ENCODE results near the gene C3orf22.

The C3orf22 gene

DNA sequence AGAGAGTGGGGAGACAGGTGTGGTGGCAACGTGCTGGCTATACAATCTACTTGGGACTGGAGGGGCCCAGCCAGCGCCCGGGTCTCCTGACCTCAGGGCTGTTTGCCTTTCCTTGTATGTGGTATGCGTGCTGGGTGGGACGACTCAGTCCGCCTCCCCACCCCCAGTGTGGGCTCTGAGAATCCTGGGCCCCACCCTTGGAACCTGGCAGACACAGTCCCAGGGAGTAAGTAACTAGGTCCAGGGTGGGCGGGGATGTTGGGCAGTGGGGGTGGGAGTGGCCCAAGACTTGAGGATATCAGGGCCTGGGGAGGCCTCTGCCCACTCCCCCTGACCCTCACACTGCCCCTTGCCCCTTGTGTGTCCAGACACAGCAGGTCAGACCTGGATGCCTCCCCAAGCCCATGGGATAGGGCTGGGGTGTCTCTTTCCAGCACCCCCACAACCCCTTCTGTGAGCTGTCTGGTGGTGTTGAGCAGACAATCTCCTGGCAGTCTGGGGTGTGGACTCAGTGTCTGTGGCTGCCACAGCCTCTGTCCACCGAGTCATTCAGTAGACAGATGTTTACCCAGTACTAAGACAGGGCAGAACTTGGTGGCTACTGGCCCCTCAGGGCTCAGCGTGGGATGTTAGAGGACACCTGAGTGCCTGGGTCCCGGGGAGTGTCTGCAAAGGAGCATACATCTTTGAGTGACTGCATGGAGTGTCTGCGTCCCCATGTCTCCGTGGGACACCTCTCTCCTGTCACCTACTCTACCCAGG lies 33.5 kb downstream of the C3orf22 start:
- Histone ChIP-seq H3K9me3 (ENCODE audit: insufficient read depth, low read depth, low read length) (no peaks in the 10 kb centered on the region), H3K4me1 (ENCODE audit: insufficient read depth, low read length) (no peaks in the 10 kb centered on the region), H3K36me3 (ENCODE audit: insufficient read depth, low read length) (no peaks in the 10 kb centered on the region), H3K27ac (ENCODE audit: low read depth, low read length) (no peak overlapping the region), H3K27me3 (ENCODE audit: insufficient read depth, low read length) (peaks cover 34% of the 10 kb centered on the region), H3K4me3 (ENCODE audit: low read length) (no peak overlapping the region), H3K9ac (ENCODE audit: low read depth, low read length) (no peak overlapping the region)
- WGBS: 86% methylated on average over 12 of the region's 12 CpGs

DNA sequence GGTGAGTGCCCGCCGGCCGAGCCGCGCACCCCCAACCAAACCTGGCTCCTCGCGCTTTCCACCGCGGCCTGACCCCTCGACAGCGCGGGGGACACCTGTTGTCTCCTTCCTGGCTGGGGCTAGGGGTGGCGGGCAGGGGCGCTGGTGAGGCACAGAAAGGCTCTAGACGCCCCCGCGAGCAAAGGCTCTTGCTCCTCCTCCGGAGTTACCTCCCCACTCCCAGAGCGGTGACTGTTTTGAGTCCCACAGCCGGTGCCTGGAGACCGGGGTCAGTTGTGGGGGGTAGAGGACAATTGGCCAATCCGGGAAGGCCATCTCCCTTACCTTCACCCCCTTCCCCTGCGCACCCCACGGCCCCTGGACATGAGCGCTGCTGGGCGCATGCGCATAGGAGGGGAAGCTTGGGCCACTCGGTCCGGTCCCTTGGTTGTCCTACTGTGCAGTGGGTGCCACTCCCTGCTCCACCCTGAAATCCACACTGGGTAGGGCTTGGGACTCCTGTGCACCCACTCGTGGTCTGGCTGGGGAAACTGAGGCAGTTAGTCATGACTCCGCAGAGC lies 34.2 kb downstream of the C3orf22 start:
- 16% methylated on average over 26 of the region's 31 CpGs for WGBS
- Histone ChIP-seq H3K4me3 (ENCODE audit: low read length) (peak overlapping the region; percentile 61), H3K9ac (ENCODE audit: low read depth, low read length) (0 out of 2 replicates have a peak overlapping the region, but pooled peaks have one; percentile 40), H3K27me3 (ENCODE audit: insufficient read depth, low read length) (peaks cover 34% of the 10 kb centered on the region), H3K36me3 (ENCODE audit: insufficient read depth, low read length) (no peaks in the 10 kb centered on the region), H3K9me3 (ENCODE audit: insufficient read depth, low read depth, low read length) (no peaks in the 10 kb centered on the region), H3K4me1 (ENCODE audit: insufficient read depth, low read length) (no peaks in the 10 kb centered on the region), H3K27ac (ENCODE audit: low read depth, low read length) (no peak overlapping the region)

DNA sequence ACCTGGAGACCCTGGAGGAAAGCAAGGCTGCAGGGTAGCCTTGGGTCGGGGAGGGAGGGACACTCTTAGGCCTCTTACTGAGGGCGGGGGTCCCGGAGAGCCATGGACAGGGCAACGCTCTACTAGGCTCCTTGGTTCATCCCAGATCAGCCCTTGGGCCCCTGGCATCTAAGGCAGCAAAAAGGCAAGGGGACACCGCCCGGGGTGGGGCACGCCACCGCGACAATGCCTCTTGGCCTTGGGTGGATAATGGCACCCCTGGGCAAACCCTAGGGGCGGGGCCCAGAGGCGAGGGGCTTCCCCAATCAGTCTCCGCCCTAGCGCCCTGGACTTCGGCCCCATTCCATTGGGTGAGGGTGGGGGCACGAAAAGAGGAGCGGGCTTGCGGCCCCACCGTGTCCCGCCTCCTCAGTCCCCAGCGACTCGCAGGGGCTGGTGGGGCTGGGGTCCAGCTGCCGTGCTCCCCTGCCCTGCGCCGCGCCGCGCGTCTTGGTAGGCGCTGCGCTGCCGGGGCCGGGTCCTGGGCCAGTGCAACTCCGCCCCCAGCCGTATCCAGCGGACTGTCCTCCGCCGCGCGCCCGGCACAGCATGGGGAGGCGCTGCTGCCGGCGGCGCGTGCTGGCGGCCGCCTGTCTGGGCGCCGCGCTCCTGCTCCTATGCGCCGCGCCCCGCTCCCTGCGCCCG lies 34.8 kb downstream of the C3orf22 start, which contains the start of gene CHST13:
TSS of gene CHST13 (plus strand) at position 411 of the 684 bp plus-strand sequence. CDS start at position 589, 178 bp downstream.
- H3K4me1 ChIP-seq (ENCODE audit: insufficient read depth, low read length): no peaks in the 10 kb centered on the region
- H3K27ac ChIP-seq (ENCODE audit: low read depth, low read length): no peak within 1 kb of the TSS
- H3K9ac ChIP-seq (ENCODE audit: low read depth, low read length): peak within 1 kb of the TSS; percentile 44; the same call in 1 of the 2 replicates
- no peaks in the 10 kb centered on the region for H3K36me3 ChIP-seq (ENCODE audit: insufficient read depth, low read length)
- peaks cover 34% of the 10 kb centered on the region for H3K27me3 ChIP-seq (ENCODE audit: insufficient read depth, low read length)
- WGBS: 6% methylated on average over 56 of the region's 56 CpGs
- H3K9me3 ChIP-seq (ENCODE audit: insufficient read depth, low read depth, low read length): no peaks in the 10 kb centered on the region
- H3K4me3 ChIP-seq (ENCODE audit: low read length): peak within 1 kb of the TSS; percentile 61

DNA sequence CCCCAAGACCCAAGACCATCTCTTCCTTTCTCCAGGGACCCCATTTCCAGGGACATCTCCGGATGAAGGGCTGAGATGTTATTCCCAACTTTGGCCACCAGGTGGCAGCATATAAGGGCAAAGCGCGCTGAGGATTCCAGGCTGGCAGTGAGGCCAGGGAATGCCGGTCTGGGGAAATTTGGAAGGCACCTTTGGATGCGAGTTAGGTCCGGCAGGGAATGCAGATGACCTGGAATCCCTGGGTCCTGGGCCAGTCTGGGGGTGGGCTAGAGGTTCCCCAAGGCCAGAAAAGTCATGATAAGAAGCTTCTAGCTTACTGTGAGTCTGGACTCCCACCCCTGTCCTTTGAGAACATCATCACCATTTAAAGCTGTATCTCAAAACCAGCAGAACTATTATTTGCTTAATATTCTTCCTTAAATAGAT lies 36.4 kb downstream of the C3orf22 start:
- Histone ChIP-seq H3K9ac (ENCODE audit: low read depth, low read length) (no peak overlapping the region), H3K9me3 (ENCODE audit: insufficient read depth, low read depth, low read length) (no peaks in the 10 kb centered on the region), H3K4me3 (ENCODE audit: low read length) (no peak overlapping the region), H3K36me3 (ENCODE audit: insufficient read depth, low read length) (no peaks in the 10 kb centered on the region), H3K27me3 (ENCODE audit: insufficient read depth, low read length) (peaks cover 34% of the 10 kb centered on the region), H3K4me1 (ENCODE audit: insufficient read depth, low read length) (no peaks in the 10 kb centered on the region), H3K27ac (ENCODE audit: low read depth, low read length) (no peak overlapping the region)
- 6% methylated on average over 6 of the region's 6 CpGs for WGBS

DNA sequence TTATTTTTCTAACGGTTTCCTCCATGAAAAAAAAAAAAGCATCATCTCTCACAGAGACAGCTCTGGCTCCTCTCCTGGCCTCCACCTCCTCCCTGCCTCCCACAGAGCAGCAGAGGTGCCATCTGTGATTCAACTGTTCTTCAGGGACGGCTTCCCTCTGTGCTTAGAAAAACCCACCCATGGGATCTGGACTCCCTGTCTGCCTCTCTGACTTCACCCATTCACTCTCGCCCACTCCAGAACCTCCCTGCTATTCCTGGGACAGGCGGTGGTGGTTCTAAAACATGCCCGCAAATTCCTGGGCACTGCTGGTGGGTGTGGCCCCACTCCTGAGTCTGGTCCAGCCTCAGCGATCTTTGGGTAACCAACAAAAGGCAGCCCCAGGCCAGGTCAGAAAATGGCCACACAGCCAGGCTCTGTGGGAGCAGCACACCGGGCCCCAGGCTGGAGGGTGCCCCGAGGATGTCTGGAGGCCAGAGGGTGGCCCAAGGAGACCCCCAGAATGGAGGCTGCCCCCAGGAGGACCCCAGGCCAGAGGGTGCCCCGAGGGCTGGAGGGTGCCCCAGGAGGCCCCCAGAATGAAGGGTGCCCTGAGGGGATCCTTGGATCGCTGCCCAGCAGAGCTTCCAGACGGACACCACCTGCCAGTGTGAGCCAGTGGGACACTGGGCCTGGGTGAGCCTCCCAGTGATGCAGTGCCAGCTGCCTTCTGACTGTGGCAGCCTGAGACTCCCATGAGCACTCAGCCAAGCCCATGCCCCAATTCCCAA lies 37.4 kb downstream of the C3orf22 start:
- H3K4me1 ChIP-seq (ENCODE audit: insufficient read depth, low read length): no peaks in the 10 kb centered on the region
- H3K9me3 ChIP-seq (ENCODE audit: insufficient read depth, low read depth, low read length): no peaks in the 10 kb centered on the region
- H3K27me3 ChIP-seq (ENCODE audit: insufficient read depth, low read length): peaks cover 34% of the 10 kb centered on the region
- H3K36me3 ChIP-seq (ENCODE audit: insufficient read depth, low read length): no peaks in the 10 kb centered on the region
- H3K27ac ChIP-seq (ENCODE audit: low read depth, low read length): no peak overlapping the region
- no peak overlapping the region for H3K9ac ChIP-seq (ENCODE audit: low read depth, low read length)
- WGBS: 93% methylated on average over 11 of the region's 11 CpGs
- no peak overlapping the region for H3K4me3 ChIP-seq (ENCODE audit: low read length)

DNA sequence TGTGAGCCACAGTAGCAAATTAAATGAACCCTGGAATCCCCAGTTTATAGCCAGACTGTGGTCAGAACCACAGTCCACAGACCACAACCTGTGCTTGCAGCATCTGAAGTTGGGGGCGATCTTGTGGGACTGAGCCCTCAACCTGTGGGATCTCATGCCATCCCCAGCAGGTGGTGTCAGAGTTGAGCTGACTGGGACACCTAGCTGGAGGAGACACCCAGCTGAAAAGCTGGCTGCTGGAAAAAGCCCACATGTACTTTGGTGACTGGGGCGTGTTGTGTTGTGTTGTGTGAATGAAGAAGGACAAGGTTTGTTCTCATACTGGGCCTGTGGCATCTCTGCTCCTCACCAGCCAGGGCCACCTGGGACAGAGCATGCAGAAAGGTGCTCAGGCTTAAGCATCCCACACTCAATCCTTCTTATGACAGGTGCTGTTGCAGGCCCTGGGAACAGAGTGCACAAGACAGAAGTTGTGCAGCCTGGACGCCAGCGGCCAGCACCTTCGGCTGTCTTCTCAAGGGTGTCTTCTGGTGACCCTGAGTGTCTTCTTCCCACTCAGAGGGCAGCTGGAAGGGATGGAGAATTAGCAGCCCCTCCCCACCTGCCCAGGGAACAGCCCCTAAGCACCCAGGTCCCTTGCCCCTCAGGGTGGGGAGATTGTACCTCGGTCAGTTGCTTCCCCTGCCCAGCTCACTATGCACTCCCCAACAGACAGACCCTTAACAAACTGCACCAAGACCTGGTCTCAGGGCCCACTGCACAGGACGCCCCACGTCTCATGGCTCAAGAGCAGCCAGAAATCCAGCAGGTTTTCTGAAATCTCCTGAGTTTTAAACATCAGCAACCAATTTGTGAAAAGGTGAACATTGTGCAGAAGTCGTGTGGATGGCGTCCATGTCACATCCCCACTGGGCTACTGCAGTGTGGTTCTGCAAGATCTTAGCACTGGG lies 39.0 kb downstream of the C3orf22 start:
- H3K4me3 ChIP-seq (ENCODE audit: low read length): no peak overlapping the region
- peaks cover 24% of the 10 kb centered on the region for H3K27me3 ChIP-seq (ENCODE audit: insufficient read depth, low read length)
- WGBS: 95% methylated on average over 10 of the region's 10 CpGs
- H3K36me3 ChIP-seq (ENCODE audit: insufficient read depth, low read length): no peaks in the 10 kb centered on the region
- no peaks in the 10 kb centered on the region for H3K4me1 ChIP-seq (ENCODE audit: insufficient read depth, low read length)
- H3K9me3 ChIP-seq (ENCODE audit: insufficient read depth, low read depth, low read length): no peaks in the 10 kb centered on the region
- no peak overlapping the region for H3K9ac ChIP-seq (ENCODE audit: low read depth, low read length)
- no peak overlapping the region for H3K27ac ChIP-seq (ENCODE audit: low read depth, low read length)

DNA sequence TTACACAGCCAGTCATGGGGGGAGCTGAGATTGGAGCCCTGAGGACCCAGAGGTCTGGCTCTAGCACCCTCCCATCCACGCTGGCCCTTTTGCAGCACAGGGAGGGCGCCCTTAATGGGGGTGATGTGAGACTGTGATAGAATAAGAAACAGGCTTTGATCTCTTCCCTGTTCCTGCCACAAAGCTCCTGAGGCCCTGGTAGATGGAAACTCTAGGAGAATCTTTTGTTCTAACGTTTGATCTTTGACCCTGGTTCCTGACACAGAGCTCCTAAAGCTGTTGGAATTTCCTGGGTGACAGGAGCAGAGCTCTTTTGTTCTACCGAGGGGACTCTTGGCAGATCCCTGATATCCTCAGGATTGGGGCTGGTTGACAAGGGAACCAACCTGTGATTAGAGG lies 40.0 kb downstream of the C3orf22 start:
- Histone ChIP-seq H3K4me1 (ENCODE audit: insufficient read depth, low read length) (no peaks in the 10 kb centered on the region), H3K9me3 (ENCODE audit: insufficient read depth, low read depth, low read length) (no peaks in the 10 kb centered on the region), H3K27ac (ENCODE audit: low read depth, low read length) (no peak overlapping the region), H3K27me3 (ENCODE audit: insufficient read depth, low read length) (peaks cover 15% of the 10 kb centered on the region), H3K4me3 (ENCODE audit: low read length) (no peak overlapping the region), H3K9ac (ENCODE audit: low read depth, low read length) (no peak overlapping the region), H3K36me3 (ENCODE audit: insufficient read depth, low read length) (no peaks in the 10 kb centered on the region)
- WGBS: 68% methylated on average over 4 of the region's 4 CpGs

DNA sequence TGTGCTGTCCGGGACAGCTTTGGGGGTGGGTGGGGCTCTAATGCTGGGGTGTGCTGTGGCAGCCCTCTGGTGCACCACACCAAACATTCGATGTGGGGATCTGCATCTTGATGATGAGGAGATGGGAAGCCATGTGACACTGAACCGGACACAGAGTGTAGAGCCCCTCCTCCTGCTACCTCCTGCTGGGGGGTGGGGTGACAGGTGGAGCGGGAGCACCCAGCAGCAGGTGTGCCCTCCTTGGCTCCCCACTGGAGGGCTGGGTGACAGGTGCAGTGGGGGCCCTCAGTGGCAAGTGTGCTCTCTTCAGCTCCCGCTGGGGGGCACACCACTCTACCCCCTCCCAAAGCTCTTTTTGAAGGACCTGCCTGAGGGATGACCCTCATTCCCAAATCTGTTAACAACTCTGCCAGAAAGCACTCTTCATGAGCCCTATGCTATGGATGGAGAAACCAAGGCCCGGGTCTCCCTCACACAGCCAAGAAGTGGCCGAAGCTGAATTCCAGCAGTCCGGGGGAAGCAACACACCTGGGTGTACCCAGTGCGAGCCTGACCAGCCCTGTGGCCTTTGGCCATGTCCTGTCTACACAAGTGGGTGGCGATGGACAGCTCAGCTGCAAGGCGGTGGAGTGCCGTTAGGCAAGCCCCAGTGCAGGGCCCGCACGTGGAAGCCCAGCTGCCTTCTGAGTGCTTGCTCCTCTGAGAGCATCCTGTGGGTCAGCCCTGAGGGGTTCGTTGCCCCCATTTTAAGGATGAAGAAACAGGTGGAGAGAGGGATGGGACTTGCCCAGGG lies 40.5 kb downstream of the C3orf22 start:
- H3K4me1 ChIP-seq (ENCODE audit: insufficient read depth, low read length): no peaks in the 10 kb centered on the region
- H3K4me3 ChIP-seq (ENCODE audit: low read length): no peak overlapping the region
- H3K36me3 ChIP-seq (ENCODE audit: insufficient read depth, low read length): no peaks in the 10 kb centered on the region
- no peak overlapping the region for H3K27ac ChIP-seq (ENCODE audit: low read depth, low read length)
- H3K9ac ChIP-seq (ENCODE audit: low read depth, low read length): no peak overlapping the region
- no peaks in the 10 kb centered on the region for H3K9me3 ChIP-seq (ENCODE audit: insufficient read depth, low read depth, low read length)
- WGBS: 92% methylated on average over 15 of the region's 15 CpGs
- H3K27me3 ChIP-seq (ENCODE audit: insufficient read depth, low read length): peaks cover 9% of the 10 kb centered on the region

DNA sequence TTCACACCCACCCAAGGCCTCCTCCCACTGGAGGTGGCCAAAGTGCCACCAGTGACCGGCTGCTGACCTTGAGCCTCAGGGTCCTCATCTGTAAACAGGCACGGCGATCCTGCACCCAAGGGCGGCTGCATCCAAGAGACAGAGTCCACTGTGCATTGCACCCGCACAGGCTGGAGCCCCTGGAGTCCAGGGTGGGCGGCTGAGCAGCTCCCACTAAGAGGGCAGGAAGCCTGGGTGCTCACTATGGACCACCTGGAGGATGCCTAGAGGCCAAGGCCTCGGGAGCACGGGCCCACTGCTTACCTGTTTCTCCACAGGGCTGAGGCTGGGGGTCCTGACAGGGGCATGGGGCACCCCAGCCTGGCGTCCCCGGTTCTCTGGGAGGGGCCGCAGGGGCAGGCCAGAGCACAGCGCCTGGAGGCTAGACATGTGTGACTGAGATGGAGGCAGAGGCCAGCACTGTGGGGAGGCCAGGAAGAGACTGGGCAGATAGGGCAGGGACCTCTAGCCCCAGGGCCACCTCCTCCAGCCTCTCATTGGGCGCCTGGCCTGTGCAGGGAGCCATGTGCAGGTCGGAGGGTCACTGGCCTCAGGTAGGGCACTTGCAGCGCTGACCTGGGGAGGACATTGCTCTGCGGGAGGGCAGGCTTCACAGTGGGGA lies 41.3 kb downstream of the C3orf22 start, which contains the start of gene UROC1:
TSS of gene UROC1 (minus strand) at position 483 of the 661 bp plus-strand sequence. CDS start at position 429, 54 bp downstream.
- WGBS: 93% methylated on average over 16 of the region's 16 CpGs
- Histone ChIP-seq H3K36me3 (ENCODE audit: insufficient read depth, low read length) (no peaks in the 10 kb centered on the region), H3K27me3 (ENCODE audit: insufficient read depth, low read length) (peaks cover 1% of the 10 kb centered on the region)

More for the DNA sequence above, 41.3 kb downstream of the C3orf22 start, which contains the start of gene UROC1:
- H3K9me3 ChIP-seq (ENCODE audit: insufficient read depth, low read depth, low read length): no peaks in the 10 kb centered on the region
- H3K4me1 ChIP-seq (ENCODE audit: insufficient read depth, low read length): no peaks in the 10 kb centered on the region
- no peak within 1 kb of the TSS for H3K9ac ChIP-seq (ENCODE audit: low read depth, low read length)
- no peak within 1 kb of the TSS for H3K4me3 ChIP-seq (ENCODE audit: low read length)
- H3K27ac ChIP-seq (ENCODE audit: low read depth, low read length): no peak within 1 kb of the TSS

Data from HUES64 (cell line).